H9 (cell line): ENCODE results near the gene SLC19A1. TPM values are rescaled to one million over a fixed set of nuclear protein-coding genes. Genes with fewer than 3 reads are reported as not detected.

Experiments
- DNase-seq: peaks from one replicate; pipeline ENCODE4 v3.0.0-alpha.2; 2017
- H2AFZ ChIP-seq: one replicate; pipeline ENCODE4 v1.6.1; 2013; ENCODE audit warnings: mild to moderate bottlenecking, low read length, control low read depth, moderate library complexity
- H2AK5ac ChIP-seq: 2 replicates; pipeline ENCODE4 v1.6.1; 2013; ENCODE audit warnings: low read length, control low read depth, mixed read lengths; ENCODE audit not compliant: insufficient read length
- H2BK120ac ChIP-seq: one replicate; pipeline ENCODE4 v1.6.1; 2013; ENCODE audit warnings: low read depth, mild to moderate bottlenecking, low read length, control low read depth, inconsistent platforms; ENCODE audit not compliant: poor library complexity, severe bottlenecking
- H2BK12ac ChIP-seq: 2 replicates; pipeline ENCODE4 v1.6.1; 2013; ENCODE audit warnings: low read length, control low read depth, mixed read lengths, low read depth; ENCODE audit not compliant: insufficient read length
- H2BK15ac ChIP-seq: 2 replicates; pipeline ENCODE4 v1.6.1; 2013; ENCODE audit warnings: low read depth, low read length, control low read depth
- H2BK20ac ChIP-seq: one replicate; pipeline ENCODE4 v1.6.1; 2013; ENCODE audit warnings: low read depth, mild to moderate bottlenecking, low read length, control low read depth, inconsistent platforms; ENCODE audit not compliant: poor library complexity, severe bottlenecking
- H2BK5ac ChIP-seq: 2 replicates; pipeline ENCODE4 v1.6.1; 2013; ENCODE audit warnings: low read length, control low read depth, mixed read lengths; ENCODE audit not compliant: insufficient read length
- H3K14ac ChIP-seq: 2 replicates; pipeline ENCODE4 v1.6.1; 2013; ENCODE audit warnings: low read length, control low read depth; ENCODE audit not compliant: insufficient read depth
- H3K18ac ChIP-seq: 2 replicates; pipeline ENCODE4 v1.6.1; 2013; ENCODE audit warnings: low read depth, mild to moderate bottlenecking, mixed read lengths, low read length, control low read depth; ENCODE audit not compliant: insufficient read length
- H3K23ac ChIP-seq: 2 replicates; pipeline ENCODE4 v1.6.1; 2013; ENCODE audit warnings: low read length, control low read depth, mixed read lengths, low read depth; ENCODE audit not compliant: insufficient read length
- H3K23me2 ChIP-seq: 2 replicates; pipeline ENCODE4 v1.6.1; 2013; ENCODE audit warnings: low read depth, mild to moderate bottlenecking, mixed read lengths, low read length, control low read depth; ENCODE audit not compliant: insufficient read length, poor library complexity, severe bottlenecking
- H3K27ac ChIP-seq: 2 replicates; pipeline ENCODE4 v1.5.1; 2013; ENCODE audit warnings: low read length, control low read depth, mixed read lengths, low read depth; ENCODE audit not compliant: insufficient read length
- H3K27me3 ChIP-seq: 2 replicates; pipeline ENCODE4 v1.6.1; 2013; ENCODE audit warnings: low read length, control low read depth, inconsistent platforms; ENCODE audit not compliant: insufficient read depth
- H3K4ac ChIP-seq: 2 replicates; pipeline ENCODE4 v1.6.1; 2013; ENCODE audit warnings: low read depth, mild to moderate bottlenecking, control low read depth, inconsistent platforms, low read length, moderate library complexity
- H3K4me1 ChIP-seq: 2 replicates; pipeline ENCODE4 v1.6.1; 2013; ENCODE audit warnings: low read length, control low read depth, inconsistent platforms; ENCODE audit not compliant: insufficient read depth
- H3K4me2 ChIP-seq: 2 replicates; pipeline ENCODE4 v1.6.1; 2013; ENCODE audit warnings: low read length, control low read depth, mixed read lengths; ENCODE audit not compliant: insufficient read length, insufficient read depth
- H3K56ac ChIP-seq: 2 replicates; pipeline ENCODE4 v1.6.1; 2013; ENCODE audit warnings: low read depth, mild to moderate bottlenecking, mixed read lengths, low read length, control low read depth; ENCODE audit not compliant: insufficient read length
- H3K79me1 ChIP-seq: 2 replicates; pipeline ENCODE4 v1.6.1; 2013; ENCODE audit warnings: low read depth, mild to moderate bottlenecking, moderate library complexity, low read length, control low read depth, inconsistent platforms; ENCODE audit not compliant: insufficient read depth, poor library complexity, severe bottlenecking
- H3K79me2 ChIP-seq: 2 replicates; pipeline ENCODE4 v1.6.1; 2013; ENCODE audit warnings: low read length, control low read depth, inconsistent platforms; ENCODE audit not compliant: insufficient read depth
- H3K9ac ChIP-seq: 2 replicates; pipeline ENCODE4 v1.6.1; 2013; ENCODE audit warnings: low read length, control low read depth, mixed read lengths; ENCODE audit not compliant: insufficient read length; ENCODE audit errors: extremely low read depth
- H3K9me3 ChIP-seq: one replicate; pipeline ENCODE4 v1.6.1; 2013; ENCODE audit warnings: low read depth, low read length, inconsistent platforms; ENCODE audit not compliant: control insufficient read depth
- H3T11ph ChIP-seq: one replicate; pipeline ENCODE4 v1.6.1; 2013; ENCODE audit warnings: mild to moderate bottlenecking, low read length, control low read depth, inconsistent platforms
- H4K20me1 ChIP-seq: one replicate; pipeline ENCODE4 v1.6.1; 2013; ENCODE audit not compliant: control insufficient read depth, insufficient read length, insufficient read depth
- H4K5ac ChIP-seq: 2 replicates; pipeline ENCODE4 v1.6.1; 2013; ENCODE audit warnings: low read depth, mild to moderate bottlenecking, mixed read lengths, low read length, control low read depth; ENCODE audit not compliant: insufficient read length
- H4K8ac ChIP-seq: replicated peaks from 2 replicates; pipeline ENCODE4 v1.6.1; 2013; ENCODE audit warnings: low read length, control low read depth, mixed read lengths, low read depth; ENCODE audit not compliant: insufficient read length
- H4K91ac ChIP-seq: 2 replicates; pipeline ENCODE4 v1.6.1; 2013; ENCODE audit warnings: low read depth, mild to moderate bottlenecking, moderate library complexity, mixed read lengths, low read length, control low read depth; ENCODE audit not compliant: insufficient read length
- H3K27ac Mint-ChIP-seq, 3 experiments: 2 replicates in 2 of 3; 3 replicates in 1 of 3; pipeline ENCODE4 v1.8.0; 2020 to 2021; ENCODE audit warnings: mixed read lengths in 3 of 3, mild to moderate bottlenecking in 1 of 3, moderate library complexity in 1 of 3
- H3K27me3 Mint-ChIP-seq: 2 replicates; pipeline ENCODE4 v1.8.0; 2021; ENCODE audit warnings: low read depth, mild to moderate bottlenecking, moderate library complexity, mixed read lengths
- H3K36me3 Mint-ChIP-seq, 3 experiments: 2 replicates in 2 of 3; 3 replicates in 1 of 3; pipeline ENCODE4 v1.8.0; 2020 to 2021; ENCODE audit warnings: low read depth in 3 of 3, mixed read lengths in 3 of 3; ENCODE audit not compliant: insufficient read depth in 1 of 3
- H3K4me1 Mint-ChIP-seq, 2 experiments: 2 replicates each; pipeline ENCODE4 v1.8.0; 2020; ENCODE audit warnings: mixed read lengths in 2 of 2
- H3K4me3 Mint-ChIP-seq, 2 experiments: 2 replicates in 1 of 2; 3 replicates in 1 of 2; pipeline ENCODE4 v1.8.0; 2020 to 2021; ENCODE audit warnings: mild to moderate bottlenecking in 2 of 2, mixed read lengths in 2 of 2, moderate library complexity in 1 of 2
- H3K9me3 Mint-ChIP-seq, 2 experiments: 2 replicates in 1 of 2; 3 replicates in 1 of 2; pipeline ENCODE4 v1.8.0; 2020; ENCODE audit warnings: mild to moderate bottlenecking in 2 of 2, mixed read lengths in 2 of 2, moderate library complexity in 1 of 2
- WGBS: extraction: QIAGEN DNeasy Blood & Tissue Kit; methylation state at CpG from one replicate; pipeline ENCODE4 v1.1.7; 2013; ENCODE audit warnings: missing lambda C conversion rate, low lambda C conversion rate, mixed read lengths; ENCODE audit not compliant: insufficient read length; ENCODE audit errors: extremely low coverage; 5-methylcytosine and 5-hydroxymethylcytosine counted together
- total RNA-seq: library from RNA; stranded (reverse); gene quantifications from 2 replicates; pipeline ENCODE4 v1.2.1, GENCODE V29; 2021
- TF ChIP-seq, protein P1 (sequence below): fragments of 200-600 bp; sonication (generic); conservative IDR thresholded peaks from 3 replicates; pipeline ENCODE4 v1.8.0; 2021; ENCODE audit warnings: antibody characterized with exemption, mild to moderate bottlenecking

SLC19A1 gene
- total RNA-seq, 1 experiment from 2014 or later, result 32.4 TPM

DNA sequence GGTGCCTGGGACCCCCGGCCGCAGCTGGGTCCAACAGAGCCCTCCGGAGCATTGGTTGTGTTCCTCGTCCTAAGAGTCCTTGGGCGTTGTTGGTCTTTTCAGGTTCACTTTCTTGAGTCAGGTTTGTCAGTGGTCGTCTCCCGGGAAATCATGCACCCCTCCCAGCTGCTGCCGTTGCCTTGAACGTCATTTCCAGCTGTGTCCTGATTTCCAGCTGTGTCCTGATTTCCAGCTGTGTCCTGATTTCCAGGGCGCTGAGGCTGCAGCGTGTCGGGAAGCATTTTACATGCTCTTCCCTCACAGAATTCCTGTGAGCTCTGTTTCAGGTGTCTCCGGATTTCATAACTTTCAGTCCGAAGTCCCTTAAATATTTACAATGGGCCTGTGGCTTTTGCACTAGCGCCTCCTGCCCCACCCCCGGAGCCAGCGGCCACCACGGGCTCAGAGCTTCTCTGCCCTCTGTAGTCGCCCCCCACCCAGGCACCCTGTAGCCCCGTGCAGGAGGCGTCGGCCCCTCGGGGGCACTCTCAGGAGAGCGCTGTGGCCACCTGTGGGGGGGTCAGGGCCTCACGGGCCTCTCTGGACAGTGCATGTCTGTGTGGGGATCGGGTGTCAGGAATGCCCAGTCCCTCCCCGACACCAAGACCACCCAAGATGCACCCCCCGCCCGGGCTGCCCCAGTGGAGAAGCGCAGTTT, 70.6 kb downstream of the SLC19A1 start:
- DNase-seq, result no peak
- Histone ChIP-seq H3K9ac (no peak overlapping the region), H3K27ac (no peak overlapping the region)

More for the DNA sequence above, 70.6 kb downstream of the SLC19A1 start:
- Mint-ChIP-seq H3K27me3 (no peaks in the 10 kb centered on the region; the same call in 1 of the 2 replicates), H3K9me3 (peaks cover 0 to 2% of the 10 kb centered on the region in 2 experiments; a peak in 2 of 5 replicates), H3K36me3 (peaks cover 13 to 54% (median 29%) of the 10 kb centered on the region in 3 experiments; a peak in 6 of 7 replicates), H3K4me1 (peaks cover 6 to 14% of the 10 kb centered on the region in 2 experiments; a peak in 3 of 4 replicates), H3K4me3 (no peak overlapping the region), H3K27ac (peak overlapping the region; percentile 40 to 86 (median 60); a peak in 3 of 7 replicates)
- Histone ChIP-seq H3K23me2 (no peaks in the 10 kb centered on the region), H3K56ac (no peak overlapping the region), H2BK15ac (no peak overlapping the region), H3K9me3 (no peaks in the 10 kb centered on the region), H2AK5ac (no peak overlapping the region), H3K27me3 (no peaks in the 10 kb centered on the region), H3K4ac (no peak overlapping the region), H4K5ac (no peak overlapping the region), H2BK120ac (no peak overlapping the region), H3K79me1 (peaks cover 10% of the 10 kb centered on the region), H2BK20ac (no peak overlapping the region), H3K4me1 (no peaks in the 10 kb centered on the region), H3K18ac (no peak overlapping the region), H3K79me2 (no peaks in the 10 kb centered on the region; the same call in 1 of the 2 replicates), H4K8ac (no peak overlapping the region), H2BK5ac (no peak overlapping the region), H4K91ac (no peak overlapping the region), H3K14ac (no peak overlapping the region), H3K4me2 (no peak overlapping the region), H2BK12ac (no peak overlapping the region), H3T11ph (no peak overlapping the region), H3K23ac (no peak overlapping the region), H2AFZ (no peak overlapping the region), H4K20me1 (no peaks in the 10 kb centered on the region)
- TF ChIP-seq, protein P1, sequence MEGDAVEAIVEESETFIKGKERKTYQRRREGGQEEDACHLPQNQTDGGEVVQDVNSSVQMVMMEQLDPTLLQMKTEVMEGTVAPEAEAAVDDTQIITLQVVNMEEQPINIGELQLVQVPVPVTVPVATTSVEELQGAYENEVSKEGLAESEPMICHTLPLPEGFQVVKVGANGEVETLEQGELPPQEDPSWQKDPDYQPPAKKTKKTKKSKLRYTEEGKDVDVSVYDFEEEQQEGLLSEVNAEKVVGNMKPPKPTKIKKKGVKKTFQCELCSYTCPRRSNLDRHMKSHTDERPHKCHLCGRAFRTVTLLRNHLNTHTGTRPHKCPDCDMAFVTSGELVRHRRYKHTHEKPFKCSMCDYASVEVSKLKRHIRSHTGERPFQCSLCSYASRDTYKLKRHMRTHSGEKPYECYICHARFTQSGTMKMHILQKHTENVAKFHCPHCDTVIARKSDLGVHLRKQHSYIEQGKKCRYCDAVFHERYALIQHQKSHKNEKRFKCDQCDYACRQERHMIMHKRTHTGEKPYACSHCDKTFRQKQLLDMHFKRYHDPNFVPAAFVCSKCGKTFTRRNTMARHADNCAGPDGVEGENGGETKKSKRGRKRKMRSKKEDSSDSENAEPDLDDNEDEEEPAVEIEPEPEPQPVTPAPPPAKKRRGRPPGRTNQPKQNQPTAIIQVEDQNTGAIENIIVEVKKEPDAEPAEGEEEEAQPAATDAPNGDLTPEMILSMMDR, result no peak
- no CpG with 5 or more reads among the region's 30 CpGs for WGBS
